ENCODE data around the gene SREBF1.

GRCh38 chr17:17818088-17818526, 18.7 kb downstream of the SREBF1 start:
- TF ChIP-seq SUZ12 (IDR thresholded peaks at IDR 0.05) (no peak), SP1 (IDR thresholded peaks at IDR 0.05) (no peak), PKNOX1 (IDR thresholded peaks at IDR 0.05) (no peak), TARDBP (IDR thresholded peaks at IDR 0.05) (no peak), ELF4 (IDR thresholded peaks at IDR 0.05) (no peak), ARNT (IDR thresholded peaks at IDR 0.05) (no peak), LEF1 (IDR thresholded peaks at IDR 0.05; ENCODE audit: borderline replicate concordance) (no peak), BHLHE40 (IDR thresholded peaks at IDR 0.05; ENCODE audit: borderline replicate concordance) (no peak), HDGF (IDR thresholded peaks at IDR 0.05; ENCODE audit: borderline replicate concordance) (no peak), FOXA1 (IDR thresholded peaks at IDR 0.05) (no peak), FOXM1 (IDR thresholded peaks at IDR 0.05; ENCODE audit: borderline replicate concordance) (no peak), FOXK2 (IDR thresholded peaks at IDR 0.05) (no peak), ZNF384 (IDR thresholded peaks at IDR 0.05) (no peak)
